Osteocyte (in vitro differentiated cells): ENCODE results near the gene ANK3. TPM values are rescaled to one million over a fixed set of nuclear protein-coding genes. Genes with fewer than 3 reads are reported as not detected.

Experiments
- DNase-seq: peaks from one replicate; pipeline ENCODE4 v3.0.0; 2021; ENCODE audit warnings: mixed read lengths; ENCODE audit not compliant: unreplicated experiment; ENCODE audit errors: extremely low spot score
- H3K27ac Mint-ChIP-seq: one replicate; pipeline ENCODE4 v1.8.0; 2021; ENCODE audit warnings: mild to moderate bottlenecking, mixed read lengths; ENCODE audit not compliant: unreplicated experiment
- H3K27me3 Mint-ChIP-seq: one replicate; pipeline ENCODE4 v1.8.0; 2021; ENCODE audit warnings: mixed read lengths; ENCODE audit not compliant: unreplicated experiment
- H3K36me3 Mint-ChIP-seq: one replicate; pipeline ENCODE4 v1.8.0; 2021; ENCODE audit warnings: mixed read lengths; ENCODE audit not compliant: unreplicated experiment
- H3K4me1 Mint-ChIP-seq: one replicate; pipeline ENCODE4 v1.8.0; 2021; ENCODE audit warnings: mixed read lengths; ENCODE audit not compliant: unreplicated experiment
- H3K4me3 Mint-ChIP-seq: one replicate; pipeline ENCODE4 v1.8.0; 2021; ENCODE audit warnings: mild to moderate bottlenecking, moderate library complexity, mixed read lengths; ENCODE audit not compliant: unreplicated experiment
- H3K9me3 Mint-ChIP-seq: one replicate; pipeline ENCODE4 v1.8.0; 2021; ENCODE audit warnings: mixed read lengths; ENCODE audit not compliant: unreplicated experiment
- total RNA-seq: library from RNA; stranded (reverse); gene quantifications from 2 replicates; pipeline ENCODE4 v1.2.1, GENCODE V29; 2021
- TF ChIP-seq, protein P1 (sequence below): fragments of 200-600 bp; sonication (generic); IDR thresholded peaks from 2 replicates; pipeline ENCODE4 v1.5.0; 2021; ENCODE audit warnings: antibody characterized with exemption, mild to moderate bottlenecking, moderate library complexity

Gene ANK3
- total RNA-seq, 1 donor from 2014 or later: 22.0 TPM

DNA sequence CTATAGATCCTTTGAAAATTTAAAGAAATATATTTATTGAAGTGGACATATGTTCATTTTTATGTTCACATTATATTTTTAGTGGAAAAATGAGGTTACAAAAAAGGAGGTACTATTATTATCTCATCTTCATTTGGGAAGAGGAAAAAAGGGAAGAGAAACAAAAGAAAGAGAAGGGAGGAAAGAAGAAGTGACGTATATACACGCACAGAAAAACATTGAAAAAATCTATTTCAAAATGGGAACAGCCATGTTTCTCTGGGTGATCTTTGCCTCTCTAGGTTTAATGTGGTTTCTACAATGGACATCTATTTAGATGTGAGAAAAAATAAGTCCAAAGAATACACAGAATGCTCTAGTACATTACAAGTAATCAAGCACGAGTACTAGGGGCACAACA is 14.8 kb downstream of the ANK3 start:
- Mint-ChIP-seq H3K27me3 (no peaks in the 10 kb centered on the region), H3K27ac (no peak overlapping the region), H3K36me3 (no peaks in the 10 kb centered on the region), H3K4me3 (no peak overlapping the region), H3K4me1 (peaks cover 16% of the 10 kb centered on the region), H3K9me3 (no peaks in the 10 kb centered on the region)
- DNase-seq: no peak
- TF ChIP-seq, protein P1, sequence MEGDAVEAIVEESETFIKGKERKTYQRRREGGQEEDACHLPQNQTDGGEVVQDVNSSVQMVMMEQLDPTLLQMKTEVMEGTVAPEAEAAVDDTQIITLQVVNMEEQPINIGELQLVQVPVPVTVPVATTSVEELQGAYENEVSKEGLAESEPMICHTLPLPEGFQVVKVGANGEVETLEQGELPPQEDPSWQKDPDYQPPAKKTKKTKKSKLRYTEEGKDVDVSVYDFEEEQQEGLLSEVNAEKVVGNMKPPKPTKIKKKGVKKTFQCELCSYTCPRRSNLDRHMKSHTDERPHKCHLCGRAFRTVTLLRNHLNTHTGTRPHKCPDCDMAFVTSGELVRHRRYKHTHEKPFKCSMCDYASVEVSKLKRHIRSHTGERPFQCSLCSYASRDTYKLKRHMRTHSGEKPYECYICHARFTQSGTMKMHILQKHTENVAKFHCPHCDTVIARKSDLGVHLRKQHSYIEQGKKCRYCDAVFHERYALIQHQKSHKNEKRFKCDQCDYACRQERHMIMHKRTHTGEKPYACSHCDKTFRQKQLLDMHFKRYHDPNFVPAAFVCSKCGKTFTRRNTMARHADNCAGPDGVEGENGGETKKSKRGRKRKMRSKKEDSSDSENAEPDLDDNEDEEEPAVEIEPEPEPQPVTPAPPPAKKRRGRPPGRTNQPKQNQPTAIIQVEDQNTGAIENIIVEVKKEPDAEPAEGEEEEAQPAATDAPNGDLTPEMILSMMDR: no peak

DNA sequence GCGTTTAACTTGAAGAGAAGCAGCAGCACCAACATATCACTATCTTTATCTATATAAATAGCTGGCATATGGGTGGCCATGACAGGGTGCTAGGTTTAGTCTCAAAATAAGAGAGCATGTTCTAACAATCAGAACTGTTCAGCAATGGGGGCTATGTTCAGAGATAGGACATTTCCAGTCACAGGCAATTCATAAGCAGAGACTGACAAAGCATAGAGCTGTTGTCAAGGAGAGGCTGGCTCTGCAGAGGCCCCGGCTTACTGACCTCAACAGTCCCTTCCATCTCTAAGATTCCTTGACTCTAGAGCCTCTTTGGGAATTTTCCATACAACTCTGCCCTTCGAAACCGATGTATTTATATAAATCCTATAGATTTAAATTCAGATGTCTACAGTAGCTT is 17.2 kb downstream of the ANK3 start:
- TF ChIP-seq, protein P1: no peak
- no peak for DNase-seq
- no peaks in the 10 kb centered on the region for H3K27me3 Mint-ChIP-seq
- H3K9me3 Mint-ChIP-seq: no peaks in the 10 kb centered on the region
- no peaks in the 10 kb centered on the region for H3K36me3 Mint-ChIP-seq
- H3K4me1 Mint-ChIP-seq: peaks cover 31% of the 10 kb centered on the region
- no peak overlapping the region for H3K27ac Mint-ChIP-seq
- H3K4me3 Mint-ChIP-seq: no peak overlapping the region

DNA sequence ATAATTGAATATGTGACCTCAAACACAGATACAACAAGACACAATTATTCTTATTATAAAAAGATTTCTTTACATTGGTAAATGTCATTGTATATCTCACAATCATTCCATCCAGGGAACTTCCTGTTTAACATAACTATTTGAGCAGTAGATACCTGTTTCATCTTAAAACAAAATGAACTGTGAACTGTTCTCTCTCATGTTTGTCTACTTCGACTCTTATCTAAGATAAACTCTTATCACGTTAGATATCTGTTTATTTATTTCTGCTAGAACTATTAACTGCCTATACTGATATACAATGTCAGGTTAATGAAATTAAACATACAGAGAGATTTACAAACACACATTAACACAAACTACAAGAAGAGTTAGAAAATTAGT is 20.1 kb downstream of the ANK3 start:
- Mint-ChIP-seq H3K27ac (no peak overlapping the region), H3K27me3 (no peaks in the 10 kb centered on the region), H3K36me3 (no peaks in the 10 kb centered on the region), H3K4me3 (no peak overlapping the region), H3K9me3 (no peaks in the 10 kb centered on the region), H3K4me1 (peaks cover 32% of the 10 kb centered on the region)
- DNase-seq: no peak
- TF ChIP-seq, protein P1: no peak

DNA sequence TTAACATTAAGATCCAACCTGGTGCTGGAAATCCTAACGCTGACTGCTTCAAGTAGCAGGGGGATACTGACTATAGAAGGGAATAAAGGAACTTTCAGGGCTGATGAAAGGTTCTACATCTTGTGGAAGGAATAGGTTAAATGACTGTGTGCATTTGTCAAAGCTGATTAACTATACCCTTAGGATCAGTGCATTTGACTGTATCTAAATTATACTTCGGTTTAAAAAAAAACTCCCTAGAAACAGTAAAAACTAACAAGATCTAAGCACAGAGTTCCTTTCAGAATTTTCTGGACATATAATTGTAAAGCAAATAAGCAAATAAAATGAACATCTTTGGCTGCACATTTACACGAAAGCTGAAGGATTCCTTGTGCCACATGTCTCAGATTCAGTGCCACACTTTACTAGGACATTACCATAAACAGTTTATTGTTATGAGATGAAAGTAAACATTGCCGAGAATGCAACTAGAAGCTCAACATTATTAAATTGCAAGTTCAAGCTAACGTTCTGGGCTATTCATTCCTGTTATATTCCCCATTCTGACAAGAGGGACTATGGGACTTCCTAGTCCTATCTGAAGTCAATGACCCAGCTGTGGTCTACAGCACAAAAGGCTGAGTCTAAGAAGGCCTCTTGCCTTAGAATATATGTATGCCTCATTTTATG is 20.7 kb downstream of the ANK3 start:
- peaks cover 31% of the 10 kb centered on the region for H3K4me1 Mint-ChIP-seq
- no peaks in the 10 kb centered on the region for H3K36me3 Mint-ChIP-seq
- no peak overlapping the region for H3K27ac Mint-ChIP-seq
- TF ChIP-seq, protein P1: no peak
- no peaks in the 10 kb centered on the region for H3K9me3 Mint-ChIP-seq
- no peak overlapping the region for H3K4me3 Mint-ChIP-seq
- no peak for DNase-seq
- no peaks in the 10 kb centered on the region for H3K27me3 Mint-ChIP-seq

DNA sequence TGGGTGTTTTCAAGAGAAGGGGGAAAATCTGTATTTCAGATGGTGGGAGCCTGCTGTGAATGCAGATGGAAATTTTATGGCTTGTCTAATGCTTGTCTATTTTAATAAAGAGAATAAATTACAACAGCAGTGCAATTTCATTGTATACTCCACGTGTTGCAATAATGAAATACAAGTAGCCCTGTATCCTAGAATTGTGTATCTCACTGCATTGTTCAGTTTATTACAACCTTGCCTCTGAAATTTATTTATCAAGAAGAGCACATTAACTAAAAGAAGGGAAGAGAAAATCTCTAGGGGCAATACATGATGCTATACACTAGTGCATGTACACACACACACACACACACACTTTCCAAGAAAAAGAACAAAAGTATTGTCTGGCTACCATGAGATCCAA is 21.8 kb downstream of the ANK3 start:
- peaks cover 40% of the 10 kb centered on the region for H3K4me1 Mint-ChIP-seq
- no peaks in the 10 kb centered on the region for H3K9me3 Mint-ChIP-seq
- TF ChIP-seq, protein P1: no peak
- no peaks in the 10 kb centered on the region for H3K27me3 Mint-ChIP-seq
- no peak for DNase-seq
- H3K36me3 Mint-ChIP-seq: no peaks in the 10 kb centered on the region
- H3K27ac Mint-ChIP-seq: no peak overlapping the region
- H3K4me3 Mint-ChIP-seq: no peak overlapping the region
